ENCODE measurements around the gene MEGF6.

MEGF6 gene

DNA sequence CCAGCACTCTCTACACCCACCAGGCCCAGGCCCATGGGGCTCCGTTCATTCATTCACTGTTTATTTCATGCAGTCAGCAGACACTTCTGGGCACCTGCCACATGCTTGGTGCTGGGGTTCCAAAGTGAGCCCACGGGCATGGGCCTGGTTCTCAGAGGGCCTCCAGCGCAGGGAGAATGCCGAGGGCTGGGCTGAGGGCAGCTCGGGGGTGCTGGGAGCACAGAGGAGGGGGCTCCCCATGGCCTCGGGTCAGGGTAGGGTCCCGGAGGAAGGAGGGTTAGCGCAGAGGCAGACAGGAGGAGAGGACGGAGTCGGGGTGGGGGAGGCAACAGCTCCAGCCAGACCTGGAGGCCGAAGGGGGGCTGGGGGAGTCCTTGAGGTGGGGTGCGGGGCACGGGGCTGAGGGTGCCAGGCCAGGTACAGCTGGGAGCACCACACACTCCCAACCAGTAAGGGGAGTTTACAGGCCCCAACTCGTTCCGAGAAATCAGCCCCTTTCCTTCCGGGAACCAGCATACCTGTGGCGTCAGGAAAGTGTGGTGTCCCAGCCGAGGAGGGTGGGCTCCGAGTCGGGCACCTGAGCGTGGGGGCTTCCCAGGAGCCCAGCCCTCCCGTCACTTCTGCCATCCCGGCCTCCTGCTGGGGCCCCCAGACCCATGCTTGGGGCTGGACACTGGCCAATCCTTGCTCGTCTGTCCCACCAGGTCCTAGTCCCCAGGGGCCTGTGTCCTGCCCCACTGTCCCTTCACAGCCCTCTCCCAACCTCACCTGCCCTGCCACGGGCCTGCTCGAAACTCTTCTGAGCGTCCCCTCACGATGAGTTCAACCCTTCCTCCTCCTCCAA lies 146.0 kb downstream of the MEGF6 start:
- no peak for DNase-seq

DNA sequence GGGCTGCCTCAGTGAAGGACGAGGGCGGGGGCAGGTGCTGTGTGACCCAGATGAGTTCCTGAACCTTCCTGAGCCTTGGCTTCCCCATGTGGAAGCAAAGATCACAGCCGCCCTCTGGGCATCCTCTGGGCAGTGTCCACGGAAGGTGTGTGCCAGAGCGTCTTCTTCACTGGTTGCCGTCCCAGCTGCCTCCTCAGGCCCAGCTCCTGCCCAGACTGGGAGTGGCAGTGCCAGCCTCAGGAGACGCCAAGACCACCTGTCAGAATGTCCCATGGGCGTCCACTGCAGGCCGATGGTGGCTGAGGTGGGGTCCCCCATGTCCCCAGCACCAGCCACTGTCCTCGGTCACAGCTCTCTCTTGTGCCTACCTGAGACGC lies 146.7 kb downstream of the MEGF6 start:
- DNase-seq, result no peak

- no peak for DNase-seq
Observed at GRCh38 chr1:3463891-3464648, 147.2 kb downstream of the MEGF6 start.

GRCh38 chr1:3463408-3463863 lies 147.9 kb downstream of the MEGF6 start:
- no peak for DNase-seq

DNA sequence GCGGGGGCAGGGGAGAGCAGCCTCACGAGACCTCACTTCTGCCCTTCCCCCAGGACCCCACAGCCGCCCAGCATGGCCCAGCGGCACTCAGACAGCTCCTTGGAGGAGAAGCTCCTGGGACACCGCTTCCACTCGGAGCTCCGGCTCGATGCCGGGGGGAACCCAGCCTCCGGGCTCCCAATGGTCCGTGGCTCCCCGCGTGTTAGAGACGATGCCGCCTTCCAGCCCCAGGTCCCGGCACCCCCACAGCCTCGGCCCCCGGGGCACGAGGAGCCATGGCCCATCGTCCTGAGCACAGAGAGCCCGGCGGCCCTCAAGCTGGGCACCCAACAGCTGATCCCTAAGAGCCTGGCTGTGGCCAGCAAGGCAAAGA lies 148.3 kb downstream of the MEGF6 start:
- DNase-seq, result no peak

GRCh38 chr1:3462356-3463012 lies 148.8 kb downstream of the MEGF6 start:
- no peak for DNase-seq

GRCh38 chr1:3461934-3462275 lies 149.4 kb downstream of the MEGF6 start:
- no peak for DNase-seq

GRCh38 chr1:3461238-3461933 lies 149.9 kb downstream of the MEGF6 start:
- no peak for DNase-seq

DNA sequence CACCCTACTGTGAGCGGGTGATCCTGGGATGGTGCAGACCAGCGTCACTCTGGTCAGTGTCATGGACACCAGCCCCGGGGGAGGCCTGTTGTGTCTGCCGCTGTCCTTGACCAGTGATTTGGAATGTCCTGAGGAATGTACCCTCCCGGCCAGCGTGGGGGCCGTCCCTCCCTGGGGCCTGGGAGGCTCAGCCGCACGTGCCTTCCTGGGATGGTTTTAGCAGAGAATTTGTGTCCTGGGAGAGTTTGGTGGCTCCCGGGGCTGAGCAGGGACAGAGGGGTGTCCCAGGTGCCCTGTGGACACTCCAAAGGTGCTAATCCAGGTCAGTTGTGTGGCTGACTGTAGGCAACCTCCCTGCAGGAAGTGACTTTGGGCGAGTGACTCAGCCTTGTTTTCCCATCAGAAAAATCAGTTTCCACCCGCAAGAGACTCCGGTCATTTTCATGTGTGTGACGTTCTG lies 150.6 kb downstream of the MEGF6 start:
- DNase-seq, result no peak

- no peak for DNase-seq
Observed at GRCh38 chr1:3459940-3460671, 151.2 kb downstream of the MEGF6 start.

DNA sequence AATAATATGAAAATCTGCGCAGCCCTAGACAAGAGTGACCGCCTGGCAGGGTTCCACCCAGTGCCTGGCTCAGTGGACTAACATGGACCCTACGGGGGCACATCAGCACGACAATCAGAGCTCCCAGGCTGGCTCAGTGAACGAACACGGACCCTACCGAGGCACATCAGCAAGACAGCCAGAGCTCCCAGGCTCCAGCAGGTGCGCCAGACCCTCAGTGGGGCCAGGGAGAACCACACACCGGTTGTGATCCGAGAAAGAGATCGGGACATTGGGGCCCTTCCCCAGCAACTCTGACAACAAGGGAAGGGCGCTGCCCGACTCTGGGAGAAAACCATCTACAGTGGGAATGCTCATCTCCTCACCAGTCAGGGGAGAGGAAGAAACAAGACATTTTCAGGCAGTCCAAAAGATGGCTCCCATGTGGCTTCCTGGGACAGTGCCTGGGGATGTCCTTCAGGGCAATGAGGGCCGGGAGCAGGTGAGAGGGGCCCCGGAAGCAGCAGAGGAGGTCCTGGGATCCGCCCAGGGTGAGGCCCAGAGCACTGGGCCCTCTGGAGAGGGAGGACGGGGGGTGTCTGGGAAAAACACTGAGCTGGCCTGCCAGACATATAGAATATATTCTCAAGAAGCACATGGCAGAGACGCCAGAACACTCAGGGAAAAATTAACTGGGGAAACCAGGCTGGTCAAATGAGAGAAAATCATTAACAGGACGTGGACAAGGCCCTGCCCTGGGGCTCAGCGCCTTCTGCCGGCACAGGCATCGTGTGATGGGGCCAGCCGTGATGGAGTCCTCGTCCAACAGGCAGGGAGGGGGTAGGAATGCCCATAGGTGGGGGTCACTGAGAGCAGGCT lies 152.0 kb downstream of the MEGF6 start:
- no peak for DNase-seq

GRCh38 chr1:3457910-3458883 lies 153.1 kb downstream of the MEGF6 start:
- no peak for DNase-seq

GRCh38 chr1:3456964-3457909 lies 154.1 kb downstream of the MEGF6 start:
- no peak for DNase-seq

DNA sequence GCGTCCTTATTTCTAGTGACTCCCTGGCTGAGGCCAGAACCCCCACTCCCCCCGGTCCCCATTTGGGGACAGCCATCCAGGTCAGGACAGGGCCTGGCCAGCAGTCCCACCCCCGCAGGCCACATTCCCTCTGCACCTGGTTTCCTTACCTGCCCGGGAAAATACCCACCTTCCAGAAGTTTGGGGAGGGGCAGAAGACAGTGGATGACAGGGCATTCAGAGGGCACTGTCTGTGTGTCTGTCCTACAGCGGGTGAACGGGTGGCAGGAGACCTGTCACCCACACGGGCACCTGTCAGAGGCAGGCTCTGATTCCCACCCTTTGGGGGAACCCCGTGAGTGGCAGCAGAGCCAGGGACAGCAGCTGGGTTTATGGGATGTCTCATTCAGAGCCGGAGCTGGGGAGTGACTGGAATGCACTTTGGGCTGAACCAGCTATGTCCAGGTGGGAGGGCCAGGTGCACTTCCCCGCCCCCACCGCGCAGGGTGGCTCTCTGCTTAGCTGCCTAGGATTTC lies 154.8 kb downstream of the MEGF6 start:
- DNase-seq, result no peak

- DNase-seq, result no peak
Observed at GRCh38 chr1:3455670-3456448, 155.4 kb downstream of the MEGF6 start.

DNA sequence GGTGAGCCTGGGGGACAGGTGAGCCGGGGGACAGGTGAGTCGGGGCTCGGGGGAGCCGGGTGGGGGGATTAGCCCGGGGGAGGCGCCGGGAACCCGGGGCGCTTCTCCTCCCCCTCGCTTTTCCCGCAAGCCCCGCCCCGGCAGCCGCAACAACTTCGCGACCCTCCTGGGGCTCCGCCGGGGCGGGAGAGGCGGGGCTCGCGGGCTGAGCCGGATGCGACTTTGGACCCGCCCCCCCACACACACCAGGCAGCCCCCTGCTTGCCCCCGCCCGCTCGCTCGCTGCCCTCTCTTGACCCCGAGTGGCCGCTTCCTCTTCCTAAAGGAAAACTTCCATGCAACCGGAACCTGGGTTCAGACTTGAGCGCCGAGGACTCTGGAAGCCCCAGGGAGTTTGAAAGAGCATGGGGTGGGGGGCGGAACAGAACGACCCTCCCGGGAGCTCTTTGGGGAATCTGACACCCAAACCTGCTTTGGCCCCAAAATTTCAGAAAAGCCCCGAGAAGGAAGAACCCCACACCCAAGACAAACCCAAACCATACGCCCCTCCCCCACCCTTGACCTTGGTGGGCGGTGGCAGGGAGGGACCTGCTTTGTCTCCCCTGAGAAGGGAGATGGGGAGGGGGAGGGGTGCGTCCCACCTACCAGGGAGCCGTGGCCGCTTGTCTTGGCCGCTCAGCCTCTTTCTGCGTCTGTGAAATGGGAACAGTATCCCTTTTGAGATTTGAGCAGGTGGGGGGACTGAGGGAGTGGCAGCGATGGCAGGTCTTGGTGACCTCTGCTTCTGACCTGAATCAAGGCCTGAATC lies 156.3 kb downstream of the MEGF6 start:
- DNase-seq, result peak; percentile 55
